GM12801 (cell line): Measurements from ENCODE around the gene RGL1.

ENCODE experiments used
- CTCF ChIP-seq: IDR thresholded peaks from one replicate; pipeline ENCODE4 v1.5.1; 2011; ENCODE audit warnings: control low read depth; ENCODE audit not compliant: insufficient read length; ENCODE audit errors: extremely low read depth

The RGL1 gene

GRCh38 chr1:183913567-183913993 lies 108.7 kb downstream of the RGL1 start:
- TF ChIP-seq CTCF: no peak

GRCh38 chr1:183914276-183914675 lies 109.4 kb downstream of the RGL1 start:
- TF ChIP-seq CTCF: no peak

- no peak for TF ChIP-seq CTCF
These were observed 110.0 kb downstream of the RGL1 start for GRCh38 chr1:183914891-183915290.

- no peak for TF ChIP-seq CTCF
These were observed 110.9 kb downstream of the RGL1 start for GRCh38 chr1:183915625-183916510.

GRCh38 chr1:183916574-183916973 lies 111.7 kb downstream of the RGL1 start:
- TF ChIP-seq CTCF: no peak

GRCh38 chr1:183918589-183918988 lies 113.7 kb downstream of the RGL1 start:
- no peak for TF ChIP-seq CTCF

- no peak for TF ChIP-seq CTCF
These were observed 115.7 kb downstream of the RGL1 start for GRCh38 chr1:183920651-183921050.
